ENCODE results near the gene RAP2A. TPM values are rescaled to one million over a fixed set of nuclear protein-coding genes. Genes with fewer than 3 reads are reported as not detected.

RAP2A gene
- total and polyA plus RNA-seq, 2 donors (not counting 1 experiment from before 2014, with no cell fraction given) = 31.4 to 35.0 TPM

GRCh38 chr13:97426695-97427094 lies 7.3 kb upstream of the RAP2A start:
- TF ChIP-seq CTCF (conservative IDR thresholded peaks at IDR 0.05 in 1 of 2, IDR thresholded peaks at IDR 0.05 in 1 of 2; ENCODE audit: low read depth in 1 of 2, low read length in 2 of 2) (no peak), EZH2 (IDR thresholded peaks at IDR 0.05; ENCODE audit: low read length, missing control alignments) (no peak)
- no peak overlapping the region for H3K9ac ChIP-seq (ENCODE audit: insufficient read depth, low read length)
- no peaks in the 10 kb centered on the region for H3K36me3 ChIP-seq (ENCODE audit: control insufficient read depth, insufficient read depth, low read length)
- H3K27ac ChIP-seq (ENCODE audit: insufficient read depth, low read length) = no peak overlapping the region
- H3K27me3 ChIP-seq (ENCODE audit: control insufficient read depth, insufficient read depth, low read length) = no peaks in the 10 kb centered on the region
- no peaks in the 10 kb centered on the region for H3K9me3 ChIP-seq (ENCODE audit: control insufficient read depth, insufficient read depth, low read depth, low read length)
- no peaks in the 10 kb centered on the region for H4K20me1 ChIP-seq (ENCODE audit: control insufficient read depth, extremely low read depth, insufficient read depth, low read length)
- no peak overlapping the region for H3K4me2 ChIP-seq (ENCODE audit: extremely low read depth, insufficient read depth, low read length)
- no peak overlapping the region for H3K4me3 ChIP-seq (replicated peaks in 1 of 4; ENCODE audit: control extremely low read depth in 1 of 4, insufficient read depth in 1 of 4, low read depth in 3 of 4, low read length in 4 of 4)
- no peak overlapping the region for H2AFZ ChIP-seq (ENCODE audit: low read length)
- no peaks in the 10 kb centered on the region for H3K4me1 ChIP-seq (ENCODE audit: control insufficient read depth, extremely low read depth, insufficient read depth, low read length)
- H3K79me2 ChIP-seq (ENCODE audit: control insufficient read depth, insufficient read depth, low read length) = no peaks in the 10 kb centered on the region
- DNase-seq (ENCODE audit: low read depth in 2 of 2) = no peak

DNA sequence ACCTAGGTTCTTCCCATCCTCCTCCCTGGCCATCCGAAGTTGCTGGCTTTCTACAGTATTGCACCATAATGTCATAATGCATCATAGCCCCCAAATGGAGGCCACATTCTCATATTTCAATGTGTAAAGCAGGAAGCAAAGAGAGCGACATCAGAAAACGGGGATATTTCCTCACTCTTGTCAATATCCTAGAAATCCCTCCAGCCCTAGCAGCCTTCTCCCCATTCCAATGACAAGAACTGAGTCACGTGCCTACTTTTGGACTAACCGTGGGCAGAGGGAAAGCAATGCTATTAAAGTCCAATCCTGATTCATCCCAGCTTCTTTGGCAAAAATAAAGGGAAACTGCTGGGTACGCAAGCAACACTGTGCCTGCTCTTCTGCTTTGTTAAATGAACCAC lies 4.3 kb upstream of the RAP2A start:
- peak overlapping the region; percentile 95 for H3K4me2 ChIP-seq (ENCODE audit: extremely low read depth, insufficient read depth, low read length)
- peak overlapping the region; percentile 12 to 51 (median 36) for H3K4me3 ChIP-seq (replicated peaks in 1 of 4; ENCODE audit: control extremely low read depth in 1 of 4, insufficient read depth in 1 of 4, low read depth in 3 of 4, low read length in 4 of 4)
- no peaks in the 10 kb centered on the region for H3K36me3 ChIP-seq (ENCODE audit: control insufficient read depth, insufficient read depth, low read length)
- H2AFZ ChIP-seq (ENCODE audit: low read length) = peak overlapping the region; percentile 77
- H3K4me1 ChIP-seq (ENCODE audit: control insufficient read depth, extremely low read depth, insufficient read depth, low read length) = no peaks in the 10 kb centered on the region
- H4K20me1 ChIP-seq (ENCODE audit: control insufficient read depth, extremely low read depth, insufficient read depth, low read length) = no peaks in the 10 kb centered on the region
- H3K9ac ChIP-seq (ENCODE audit: insufficient read depth, low read length) = no peak overlapping the region
- H3K9me3 ChIP-seq (ENCODE audit: control insufficient read depth, insufficient read depth, low read depth, low read length) = no peaks in the 10 kb centered on the region
- peak overlapping the region; percentile 54 for H3K27ac ChIP-seq (ENCODE audit: insufficient read depth, low read length)
- peaks cover 4% of the 10 kb centered on the region for H3K79me2 ChIP-seq (ENCODE audit: control insufficient read depth, insufficient read depth, low read length)
- no peaks in the 10 kb centered on the region for H3K27me3 ChIP-seq (ENCODE audit: control insufficient read depth, insufficient read depth, low read length)
- no peak for TF ChIP-seq CTCF (conservative IDR thresholded peaks at IDR 0.05 in 1 of 2, IDR thresholded peaks at IDR 0.05 in 1 of 2; ENCODE audit: low read depth in 1 of 2, low read length in 2 of 2)
- no peak for TF ChIP-seq EZH2 (IDR thresholded peaks at IDR 0.05; ENCODE audit: low read length, missing control alignments)
- DNase-seq (ENCODE audit: low read depth in 2 of 2) = peak; percentile 67 to 83

GRCh38 chr13:97430296-97430695 lies 3.7 kb upstream of the RAP2A start:
- Histone ChIP-seq H2AFZ (ENCODE audit: low read length) (peak overlapping the region; percentile 52), H3K9me3 (ENCODE audit: control insufficient read depth, insufficient read depth, low read depth, low read length) (no peaks in the 10 kb centered on the region), H3K4me2 (ENCODE audit: extremely low read depth, insufficient read depth, low read length) (peak overlapping the region; percentile 95), H3K27me3 (ENCODE audit: control insufficient read depth, insufficient read depth, low read length) (no peaks in the 10 kb centered on the region), H3K4me3 (replicated peaks in 1 of 4; ENCODE audit: control extremely low read depth in 1 of 4, insufficient read depth in 1 of 4, low read depth in 3 of 4, low read length in 4 of 4) (peak overlapping the region in 3 of 4 experiments; percentile 12 to 51 (median 46)), H3K36me3 (ENCODE audit: control insufficient read depth, insufficient read depth, low read length) (no peaks in the 10 kb centered on the region), H3K9ac (ENCODE audit: insufficient read depth, low read length) (no peak overlapping the region), H3K4me1 (ENCODE audit: control insufficient read depth, extremely low read depth, insufficient read depth, low read length) (no peaks in the 10 kb centered on the region), H3K27ac (ENCODE audit: insufficient read depth, low read length) (peak overlapping the region; percentile 54), H3K79me2 (ENCODE audit: control insufficient read depth, insufficient read depth, low read length) (peaks cover 9% of the 10 kb centered on the region), H4K20me1 (ENCODE audit: control insufficient read depth, extremely low read depth, insufficient read depth, low read length) (no peaks in the 10 kb centered on the region)
- no peak for DNase-seq (ENCODE audit: low read depth in 2 of 2)
- TF ChIP-seq EZH2 (IDR thresholded peaks at IDR 0.05; ENCODE audit: low read length, missing control alignments) = no peak
- TF ChIP-seq CTCF (conservative IDR thresholded peaks at IDR 0.05 in 1 of 2, IDR thresholded peaks at IDR 0.05 in 1 of 2; ENCODE audit: low read depth in 1 of 2, low read length in 2 of 2) = no peak
